Kidney (tissue), 14 donors: ENCODE results near the gene AEBP1. TPM values are rescaled to one million over a fixed set of nuclear protein-coding genes. Genes with fewer than 3 reads are reported as not detected.

ENCODE experiments used
- DNase-seq, 5 donors: peaks; one replicate each; pipeline ENCODE4 v3.0.0-alpha.2; 2013 to 2020
- FAIRE-seq: peaks from 2 replicates; lab custom pipeline; 2012; peaks lifted over from hg19 to GRCh38; lab: Jason Lieb, UNC
- H3K27ac ChIP-seq, 2 donors: one replicate each; pipeline ENCODE4 v1.7.0; 2013; ENCODE audit warnings: low read depth in 2 of 2, low read length in 2 of 2, inconsistent platforms in 1 of 2
- H3K27me3 ChIP-seq: one replicate; pipeline ENCODE4 v1.7.1; 2013; ENCODE audit warnings: low read length, inconsistent platforms; ENCODE audit not compliant: control insufficient read depth, insufficient read depth
- H3K36me3 ChIP-seq, 3 donors: one replicate each; pipeline versions ENCODE4 v1.7.0 to v1.7.1; 2013; ENCODE audit warnings: low read length in 3 of 3, control low read depth in 1 of 3, inconsistent platforms in 1 of 3; ENCODE audit not compliant: insufficient read depth in 3 of 3, control insufficient read depth in 2 of 3
- H3K4me1 ChIP-seq, 3 donors: one replicate each; pipeline versions ENCODE4 v1.7.0 to v1.7.1; 2013; ENCODE audit warnings: low read length in 3 of 3, inconsistent platforms in 1 of 3, low read depth in 1 of 3; ENCODE audit not compliant: control insufficient read depth in 2 of 3, insufficient read depth in 2 of 3
- H3K4me3 ChIP-seq, 3 donors: one replicate each; pipeline versions ENCODE4 v1.7.0 to v1.8.1; 2013; ENCODE audit warnings: low read length in 3 of 3, control low read depth in 1 of 3, inconsistent platforms in 1 of 3
- H3K9ac ChIP-seq, 3 donors: one replicate each; pipeline versions ENCODE4 v1.7.0 to v1.7.1; 2013; ENCODE audit warnings: low read length in 3 of 3, control low read depth in 1 of 3, inconsistent platforms in 1 of 3
- H3K9me3 ChIP-seq, 3 donors: one replicate each; pipeline versions ENCODE4 v1.7.0 to v1.7.1; 2013; ENCODE audit warnings: low read length in 3 of 3, control low read depth in 1 of 3, inconsistent platforms in 1 of 3; ENCODE audit not compliant: control insufficient read depth in 2 of 3, insufficient read depth in 1 of 3
- intact Hi-C: fragments of 100-400 bp; cut with DNase I; formaldehyde crosslinking; loops from one replicate; pipeline ENCODE4 v1.11.1; 2022
- polyA plus RNA-seq: library from polyadenylated mRNA; stranded (reverse); fragments of 350-450 nt; fragmentation: Illumina TruSeq; extraction: RNeasy Lipid Tissue Mini Kit (QIAGEN cat#74804); gene quantifications from one replicate; pipeline ENCODE4 v1.2.3, GENCODE V29; 2014; ENCODE audit warnings: low read depth, low replicate concordance; ENCODE audit not compliant: insufficient read depth
- total RNA-seq: library from RNA; stranded (reverse); fragmentation: NEBNext Ultra II Directional; extraction: Animal tissue kit (Norgen Biotek cat#: 25700); gene quantifications from one replicate; pipeline ENCODE4 v1.2.1, GENCODE V29; 2021
- TF ChIP-seq, protein P1 (sequence below): IDR thresholded peaks from 3 replicates; pipeline ENCODE4 v1.5.1; 2012; ENCODE audit warnings: mild to moderate bottlenecking, moderate library complexity, borderline replicate concordance; ENCODE audit not compliant: insufficient read depth; ENCODE audit errors: extremely low read depth
- donor health status: control.
- donor health status: control.
- donor health status: control.
- donor health status: control.
- donor health status: control.
- donor health status: DM: yes; HTN: yes; CAD: no.
- donor health status: Normal renal cell carcinoma (clear cell type).

AEBP1 gene
- total and polyA plus RNA-seq, 2 donors from 2014 or later, result 89.4 to 164 TPM

DNA sequence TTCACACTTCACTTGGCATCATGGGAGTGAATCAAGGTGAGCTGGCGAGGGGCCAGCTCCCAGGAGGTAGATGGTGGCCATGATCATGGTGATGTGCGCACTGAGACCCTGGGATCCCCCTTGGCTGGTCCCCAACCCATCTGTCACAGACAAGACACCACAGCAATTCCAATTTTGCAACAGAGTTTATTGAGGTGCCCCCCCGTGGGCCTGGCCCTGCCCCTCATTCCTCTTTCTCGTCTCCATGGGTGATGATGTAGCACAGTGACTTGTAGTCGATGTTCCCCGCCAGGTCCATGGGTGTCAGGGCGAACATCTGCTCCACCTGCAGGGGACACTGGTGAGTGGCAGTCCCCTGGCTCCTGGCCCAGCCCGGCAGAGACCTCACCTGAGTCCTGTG, 34.6 kb downstream of the AEBP1 start:
- TF ChIP-seq, protein P1, sequence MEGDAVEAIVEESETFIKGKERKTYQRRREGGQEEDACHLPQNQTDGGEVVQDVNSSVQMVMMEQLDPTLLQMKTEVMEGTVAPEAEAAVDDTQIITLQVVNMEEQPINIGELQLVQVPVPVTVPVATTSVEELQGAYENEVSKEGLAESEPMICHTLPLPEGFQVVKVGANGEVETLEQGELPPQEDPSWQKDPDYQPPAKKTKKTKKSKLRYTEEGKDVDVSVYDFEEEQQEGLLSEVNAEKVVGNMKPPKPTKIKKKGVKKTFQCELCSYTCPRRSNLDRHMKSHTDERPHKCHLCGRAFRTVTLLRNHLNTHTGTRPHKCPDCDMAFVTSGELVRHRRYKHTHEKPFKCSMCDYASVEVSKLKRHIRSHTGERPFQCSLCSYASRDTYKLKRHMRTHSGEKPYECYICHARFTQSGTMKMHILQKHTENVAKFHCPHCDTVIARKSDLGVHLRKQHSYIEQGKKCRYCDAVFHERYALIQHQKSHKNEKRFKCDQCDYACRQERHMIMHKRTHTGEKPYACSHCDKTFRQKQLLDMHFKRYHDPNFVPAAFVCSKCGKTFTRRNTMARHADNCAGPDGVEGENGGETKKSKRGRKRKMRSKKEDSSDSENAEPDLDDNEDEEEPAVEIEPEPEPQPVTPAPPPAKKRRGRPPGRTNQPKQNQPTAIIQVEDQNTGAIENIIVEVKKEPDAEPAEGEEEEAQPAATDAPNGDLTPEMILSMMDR, result no peak
- intact Hi-C loops, result no loop called here
- Histone ChIP-seq H3K4me3 (no peak overlapping the region), H3K27me3 (no peaks in the 10 kb centered on the region), H3K36me3 (no peaks in the 10 kb centered on the region), H3K27ac (no peak overlapping the region), H3K9me3 (no peaks in the 10 kb centered on the region), H3K4me1 (no peaks in the 10 kb centered on the region), H3K9ac (no peak overlapping the region)
- DNase-seq (no peak), FAIRE-seq (no peak)

DNA sequence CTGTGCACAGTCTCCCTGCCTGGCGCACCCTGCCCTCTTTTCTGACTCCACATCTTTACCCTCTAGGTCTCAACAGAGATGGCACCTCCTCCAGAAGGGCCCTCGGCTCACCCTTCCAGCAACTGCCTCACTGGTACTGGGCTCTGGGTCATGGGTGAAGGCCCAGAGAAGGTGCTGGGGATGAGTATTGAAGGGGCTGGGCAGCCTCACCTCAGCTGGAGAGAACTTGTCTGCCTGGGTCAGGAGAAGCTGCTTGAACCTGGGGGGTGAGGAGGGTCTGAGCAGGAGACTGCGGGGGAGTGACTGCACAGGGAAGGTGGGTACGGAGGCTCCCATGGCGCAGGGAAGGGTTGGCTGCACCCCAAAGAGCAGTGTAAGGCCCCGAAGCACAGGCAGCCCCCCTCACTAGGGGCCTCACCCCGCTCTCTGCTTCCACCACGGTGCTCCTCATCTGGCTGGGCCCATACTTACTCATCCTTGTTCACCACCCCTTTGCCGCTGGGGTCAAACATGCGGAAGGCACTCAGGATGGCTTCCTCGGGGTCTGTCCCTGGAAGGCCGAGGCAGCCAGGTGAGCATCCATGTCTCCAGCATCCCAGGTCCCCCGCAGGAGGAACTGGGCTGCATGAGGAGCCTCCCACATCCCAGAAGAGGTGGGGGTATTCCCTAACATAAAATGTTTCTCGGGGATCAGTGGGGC, 35.3 kb downstream of the AEBP1 start:
- FAIRE-seq (no peak), DNase-seq (no peak)
- H3K9ac ChIP-seq, result no peak overlapping the region
- no peak overlapping the region for H3K4me3 ChIP-seq
- no peak overlapping the region for H3K27ac ChIP-seq
- no peaks in the 10 kb centered on the region for H3K4me1 ChIP-seq
- intact Hi-C loops, result no loop called here
- H3K36me3 ChIP-seq, result no peaks in the 10 kb centered on the region
- H3K27me3 ChIP-seq, result no peaks in the 10 kb centered on the region
- TF ChIP-seq, protein P1, result no peak
- no peaks in the 10 kb centered on the region for H3K9me3 ChIP-seq

DNA sequence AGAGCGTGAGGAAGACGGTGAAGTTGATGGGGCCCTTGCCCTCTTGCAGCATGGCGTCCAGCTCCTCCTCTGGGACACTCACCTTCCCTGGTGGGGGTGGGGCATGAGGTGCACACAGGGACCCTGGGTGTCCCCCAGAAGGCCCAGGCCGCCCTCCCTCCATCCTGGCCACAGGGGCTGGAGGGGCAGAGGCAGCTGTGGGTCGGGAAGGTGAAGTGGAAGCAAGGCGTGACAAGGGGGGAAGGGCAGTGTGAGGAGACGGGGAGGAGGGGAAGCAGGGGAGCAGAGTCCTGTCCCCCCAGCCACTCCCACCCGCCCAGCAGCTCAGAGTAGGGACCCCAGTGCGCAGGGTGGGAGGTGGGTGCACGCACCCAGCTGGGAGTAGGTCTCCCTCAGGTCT, 36.2 kb downstream of the AEBP1 start:
- peak in 1 of 5 donors; percentile 48 for DNase-seq

More for the DNA sequence above, 36.2 kb downstream of the AEBP1 start:
- Histone ChIP-seq H3K9me3 (no peaks in the 10 kb centered on the region), H3K9ac (no peak overlapping the region), H3K27me3 (no peaks in the 10 kb centered on the region), H3K4me1 (no peaks in the 10 kb centered on the region), H3K36me3 (no peaks in the 10 kb centered on the region), H3K27ac (no peak overlapping the region), H3K4me3 (no peak overlapping the region)
- FAIRE-seq, result no peak
- intact Hi-C loops, result no loop called here
- TF ChIP-seq, protein P1, result no peak
